ENCODE results near the gene FOXP1. TPM values are rescaled to one million over a fixed set of nuclear protein-coding genes. Genes with fewer than 3 reads are reported as not detected.

Gene FOXP1
- total RNA-seq, 2 donors from 2014 or later: 109 to 112 TPM

GRCh38 chr3:71288269-71288930, 295.1 kb downstream of the FOXP1 start:
- intact Hi-C loops (cut with DNase I): loop anchor here in 1 of 2 donors (1.0 kb wide), 1 partner anchor 17 kb away; no protein-coding TSS in a partner anchor
- no peak for DNase-seq (ENCODE audit: low spot score)

DNA sequence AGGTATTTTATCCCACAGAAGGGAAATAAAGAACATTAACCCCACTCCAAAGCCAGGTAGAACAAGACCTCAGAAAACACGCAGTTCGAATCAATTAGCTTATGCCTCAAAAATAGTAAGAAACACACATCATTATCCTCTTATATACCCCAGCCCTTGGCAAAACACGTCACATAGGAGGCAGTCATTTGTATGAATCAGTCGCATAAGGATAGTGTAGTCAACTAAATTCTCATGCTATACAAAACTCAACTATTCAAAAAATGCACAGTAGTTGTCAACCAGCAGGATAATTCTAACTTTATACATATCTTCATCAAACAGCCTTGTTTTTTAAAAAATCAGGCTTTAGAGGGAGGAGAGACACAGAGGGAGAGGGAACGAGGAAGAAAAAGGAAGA, 298.4 kb downstream of the FOXP1 start:
- DNase-seq (ENCODE audit: low spot score): no peak
- intact Hi-C loops (cut with DNase I): no loop called here

DNA sequence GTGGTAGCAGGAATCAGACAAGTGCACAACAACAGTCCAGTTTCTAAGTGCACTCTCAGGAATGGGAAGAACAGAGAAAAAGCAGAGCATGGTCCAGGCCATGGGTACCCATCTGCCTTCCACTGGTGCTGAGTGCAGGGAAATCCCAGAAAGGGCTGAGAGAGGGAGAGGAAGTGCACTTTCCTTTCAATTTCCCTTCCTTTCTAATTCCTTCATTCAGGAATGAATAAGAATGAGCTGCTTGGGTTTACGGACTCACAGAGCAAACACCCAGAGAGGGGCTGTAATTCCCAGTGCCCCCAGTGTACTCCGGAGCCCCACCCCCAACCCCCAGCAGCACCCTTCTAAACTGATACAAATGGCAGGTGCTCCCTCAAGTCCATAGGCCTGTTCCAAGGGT, 300.6 kb downstream of the FOXP1 start:
- intact Hi-C loops (cut with DNase I): no loop called here
- no peak for DNase-seq (ENCODE audit: low spot score)

DNA sequence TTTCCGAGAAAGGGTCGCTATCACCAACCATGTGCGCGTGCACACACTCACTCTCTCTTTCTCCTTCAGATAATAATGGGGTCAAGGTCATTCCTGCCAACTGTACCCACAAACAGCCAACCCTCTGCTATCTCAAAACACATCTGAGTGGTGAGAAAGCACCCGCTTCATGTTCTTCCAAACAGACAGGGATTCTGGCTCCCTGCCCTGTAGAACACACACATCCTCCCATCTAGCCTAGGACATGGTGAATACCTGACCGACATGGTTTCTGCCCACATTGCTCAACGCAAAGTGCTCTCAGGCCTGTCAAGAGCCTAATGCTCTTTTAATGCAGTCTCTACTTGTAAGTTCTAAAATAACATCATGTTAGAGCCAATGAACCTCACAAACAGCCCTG, 302.2 kb downstream of the FOXP1 start:
- DNase-seq (ENCODE audit: low spot score): no peak

GRCh38 chr3:71277341-71277740, 306.2 kb downstream of the FOXP1 start:
- intact Hi-C loops (cut with DNase I): no loop called here
- DNase-seq (ENCODE audit: low spot score): no peak

More for the DNA sequence above, 302.2 kb downstream of the FOXP1 start:
- intact Hi-C loops (cut with DNase I): no loop called here

- intact Hi-C loops (cut with DNase I): no loop called here
- no peak for DNase-seq (ENCODE audit: low spot score)
Observed at GRCh38 chr3:71276531-71276930, 307.0 kb downstream of the FOXP1 start.

- no peak for DNase-seq (ENCODE audit: low spot score)
Observed at GRCh38 chr3:71273453-71273852, 310.1 kb downstream of the FOXP1 start.

GRCh38 chr3:71271596-71271995, 311.9 kb downstream of the FOXP1 start:
- intact Hi-C loops (cut with DNase I): loop anchor here in 1 of 2 donors (1.0 kb wide), 1 partner anchor 17 kb away; no protein-coding TSS in a partner anchor
- no peak for DNase-seq (ENCODE audit: low spot score)

More at GRCh38 chr3:71273453-71273852, 310.1 kb downstream of the FOXP1 start:
- intact Hi-C loops (cut with DNase I): no loop called here

- no peak for DNase-seq (ENCODE audit: low spot score)
- intact Hi-C loops (cut with DNase I): no loop called here
Observed at GRCh38 chr3:71269906-71270305, 313.6 kb downstream of the FOXP1 start.

GRCh38 chr3:71268462-71268999, 315.0 kb downstream of the FOXP1 start:
- intact Hi-C loops (cut with DNase I): loop anchor here in 1 of 2 donors (1.0 kb wide), 1 partner anchor 39 kb away; no protein-coding TSS in a partner anchor

GRCh38 chr3:71266875-71267274, 316.7 kb downstream of the FOXP1 start:
- DNase-seq (ENCODE audit: low spot score): no peak
- intact Hi-C loops (cut with DNase I): no loop called here

More at GRCh38 chr3:71268462-71268999, 315.0 kb downstream of the FOXP1 start:
- DNase-seq (ENCODE audit: low spot score): no peak

- no peak for DNase-seq (ENCODE audit: low spot score)
- intact Hi-C loops (cut with DNase I): no loop called here
Observed at GRCh38 chr3:71265365-71265915, 318.1 kb downstream of the FOXP1 start.

DNA sequence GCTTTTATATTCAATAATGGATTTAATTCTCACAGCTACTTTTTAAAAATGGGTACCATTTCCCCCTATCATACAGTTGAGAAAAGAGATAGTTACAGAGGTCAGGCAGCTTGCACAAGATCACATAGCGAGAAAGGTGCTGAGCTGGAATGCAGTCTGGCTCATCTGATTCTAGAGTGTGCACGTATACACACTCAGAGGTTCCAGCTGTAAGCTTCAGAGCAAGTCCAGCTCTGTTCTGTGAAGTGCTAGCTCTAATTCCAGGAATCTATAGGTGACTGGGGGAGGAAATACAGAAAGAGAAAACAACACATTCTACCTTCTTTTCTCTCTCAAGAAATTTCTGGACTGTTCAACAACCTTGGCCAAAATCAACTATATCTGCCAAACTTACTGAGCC, 318.7 kb downstream of the FOXP1 start:
- DNase-seq (ENCODE audit: low spot score): no peak
- intact Hi-C loops (cut with DNase I): no loop called here

DNA sequence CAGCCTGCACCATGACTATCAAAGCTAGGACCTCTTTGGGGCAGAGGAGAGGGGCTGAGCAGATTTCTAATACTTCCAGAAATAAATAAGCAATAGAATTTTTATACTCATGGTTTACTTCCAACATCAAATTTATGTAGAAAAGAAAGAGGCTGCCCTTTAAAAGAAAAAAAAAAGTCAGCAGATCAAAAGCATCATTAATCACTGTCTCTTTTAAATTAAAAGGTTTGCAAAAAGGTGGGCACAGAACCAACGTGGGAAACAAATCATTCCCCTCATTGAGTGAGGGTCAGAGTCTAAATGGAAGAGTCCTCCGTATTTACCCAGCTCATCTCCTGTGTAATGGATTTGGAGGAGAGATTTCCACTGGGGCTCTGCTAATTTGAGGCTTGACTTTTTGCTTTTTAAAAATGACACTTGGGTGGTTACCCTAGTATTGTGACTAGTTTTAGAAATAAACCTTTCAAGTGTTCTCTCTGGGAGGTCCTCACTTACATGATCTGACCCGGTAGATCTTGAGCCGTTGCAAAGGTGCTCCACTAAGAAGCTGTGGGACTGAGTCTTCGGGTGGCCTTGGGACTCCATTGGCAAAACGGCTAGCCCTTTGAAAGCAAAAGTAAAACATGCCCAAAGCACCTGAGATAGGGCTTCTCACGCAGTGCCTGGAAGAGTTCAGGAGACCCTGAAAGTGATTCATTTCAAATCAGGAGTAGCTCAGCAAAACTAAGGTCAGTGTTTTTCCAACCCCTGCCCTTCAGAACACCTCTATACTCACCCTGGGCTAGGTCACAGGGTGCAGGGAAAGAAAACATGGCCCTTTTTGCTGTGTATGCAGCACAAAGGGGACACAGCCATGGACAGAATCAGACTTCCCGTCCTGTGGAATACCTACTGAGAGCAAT, 320.9 kb downstream of the FOXP1 start:
- intact Hi-C loops (cut with DNase I): no loop called here
- no peak for DNase-seq (ENCODE audit: low spot score)

DNA sequence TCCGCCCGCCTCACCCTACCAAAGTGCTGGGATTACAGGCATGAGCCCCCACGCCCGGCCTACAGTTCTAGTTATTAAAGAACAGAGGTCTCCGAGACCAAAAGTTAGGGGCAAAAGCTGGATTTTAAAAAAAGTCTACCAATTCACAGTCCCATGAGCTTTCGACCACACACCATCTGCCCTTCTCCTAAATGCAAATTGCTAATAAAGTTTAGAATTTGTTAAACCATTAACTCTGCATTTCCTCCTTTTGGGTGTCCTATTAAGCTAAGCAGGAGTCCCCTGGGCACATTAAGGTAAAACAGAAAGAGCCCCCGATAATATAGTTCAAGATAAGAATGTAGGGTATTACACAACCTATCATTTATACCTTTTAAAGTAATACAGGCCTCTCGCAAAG, 322.7 kb downstream of the FOXP1 start:
- intact Hi-C loops (cut with DNase I): no loop called here
- no peak for DNase-seq (ENCODE audit: low spot score)

GRCh38 chr3:71258526-71258925, 325.0 kb downstream of the FOXP1 start:
- intact Hi-C loops (cut with DNase I): no loop called here
- DNase-seq (ENCODE audit: low spot score): no peak

DNA sequence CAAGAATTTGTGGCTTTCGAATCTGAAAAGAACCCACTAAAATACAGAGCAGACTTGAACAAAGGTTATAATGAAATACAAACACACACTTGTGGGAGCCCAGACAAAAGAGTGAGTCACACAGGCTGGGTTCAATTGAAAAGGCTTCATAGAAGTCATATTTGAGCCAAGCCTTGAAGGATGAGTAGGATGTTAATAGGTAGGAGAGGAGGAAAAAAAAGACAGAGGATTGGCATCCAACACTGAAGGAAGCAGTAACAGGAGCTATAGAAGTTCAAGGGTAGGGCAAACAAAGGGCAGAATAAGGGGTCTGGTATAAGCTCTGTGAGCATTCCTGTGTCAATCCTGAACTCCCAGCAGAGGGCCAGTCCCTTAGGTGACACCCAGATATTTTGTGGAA, 325.4 kb downstream of the FOXP1 start:
- no peak for DNase-seq (ENCODE audit: low spot score)
- intact Hi-C loops (cut with DNase I): no loop called here

DNA sequence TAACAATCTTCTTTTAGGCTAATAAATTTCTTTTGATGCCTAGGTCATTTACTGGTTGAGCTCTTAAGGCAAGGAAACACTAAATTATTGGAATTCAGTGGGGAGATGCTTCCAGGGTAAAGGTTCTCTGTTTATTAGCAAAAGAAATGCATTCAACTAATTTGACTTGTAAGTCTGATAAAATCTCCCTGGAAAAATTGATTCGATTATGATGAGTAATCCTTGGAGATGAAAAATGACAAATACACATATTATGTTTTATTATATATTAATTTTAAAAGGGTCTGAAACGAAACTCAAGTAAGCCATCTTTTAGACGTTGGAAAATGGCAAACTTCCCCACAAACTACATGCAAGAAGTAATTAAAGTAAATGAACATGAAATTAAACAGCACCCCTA, 328.0 kb downstream of the FOXP1 start:
- no peak for DNase-seq (ENCODE audit: low spot score)
- intact Hi-C loops (cut with DNase I): no loop called here

GRCh38 chr3:71254281-71255057, 329.1 kb downstream of the FOXP1 start:
- intact Hi-C loops (cut with DNase I): no loop called here
- DNase-seq (ENCODE audit: low spot score): no peak
